ENCODE measurements around the gene MTCL1. TPM values are rescaled to one million over a fixed set of nuclear protein-coding genes. Genes with fewer than 3 reads are reported as not detected.

MTCL1 gene
- total RNA-seq, 2 donors from 2014 or later, result 15.3 to 27.7 TPM

GRCh38 chr18:8813611-8814010 is 108.3 kb downstream of the MTCL1 start:
- intact Hi-C loops (cut with DNase I), result no loop called here
- H3K36me3 ChIP-seq (replicated peaks in 1 of 2; ENCODE audit: insufficient read depth in 1 of 2, low read depth in 2 of 2), result no peaks in the 10 kb centered on the region

GRCh38 chr18:8814206-8814605 is 108.8 kb downstream of the MTCL1 start:
- H3K4me1 ChIP-seq, result no peaks in the 10 kb centered on the region
- H3K27me3 ChIP-seq, result no peaks in the 10 kb centered on the region
- intact Hi-C loops (cut with DNase I), result no loop called here
- H3K36me3 ChIP-seq (replicated peaks in 1 of 2; ENCODE audit: insufficient read depth in 1 of 2, low read depth in 2 of 2), result no peaks in the 10 kb centered on the region
- no peaks in the 10 kb centered on the region for H3K9me3 ChIP-seq
- DNase-seq (no peak), ATAC-seq (no peak)
- WGBS, 2 donors, result 93 to 95% methylated on average over 6 of the region's 6 CpGs
- no peak overlapping the region for H3K27ac ChIP-seq
- TF ChIP-seq CTCF (IDR thresholded peaks at IDR 0.05) (no peak), POLR2A (IDR thresholded peaks at IDR 0.05) (no peak)
- H3K4me3 ChIP-seq, result no peak overlapping the region

More at GRCh38 chr18:8813611-8814010, 108.3 kb downstream of the MTCL1 start:
- Histone ChIP-seq H3K4me1 (no peaks in the 10 kb centered on the region), H3K27me3 (no peaks in the 10 kb centered on the region), H3K4me3 (no peak overlapping the region), H3K9me3 (no peaks in the 10 kb centered on the region), H3K27ac (no peak overlapping the region)
- no peak for ATAC-seq
- TF ChIP-seq POLR2A (IDR thresholded peaks at IDR 0.05) (no peak), CTCF (IDR thresholded peaks at IDR 0.05) (no peak)
- no peak for DNase-seq

GRCh38 chr18:8816220-8816619 is 110.9 kb downstream of the MTCL1 start:
- ATAC-seq, result peak; percentile 24

DNA sequence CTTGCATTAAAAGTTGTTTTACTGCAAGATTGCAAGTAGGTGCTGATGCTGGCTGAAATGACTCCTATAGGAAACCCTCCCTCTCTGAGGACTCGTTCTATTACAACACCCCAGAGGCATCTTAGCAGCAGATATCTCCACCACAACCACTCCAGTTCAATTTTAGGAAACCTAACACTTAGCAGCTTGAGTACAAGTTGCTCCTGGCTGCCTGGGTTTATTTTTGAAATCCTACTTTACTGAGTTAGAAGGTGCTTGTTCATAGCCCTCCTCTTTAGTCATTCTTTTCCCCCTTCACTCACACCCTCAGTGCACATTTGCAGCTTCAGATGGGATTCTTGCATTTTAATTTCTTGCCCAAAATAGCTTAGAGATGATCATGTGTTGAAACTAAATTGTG is 111.5 kb downstream of the MTCL1 start:
- DNase-seq (no peak), ATAC-seq (no peak)
- H3K36me3 ChIP-seq (replicated peaks in 1 of 2; ENCODE audit: insufficient read depth in 1 of 2, low read depth in 2 of 2), result no peaks in the 10 kb centered on the region
- H3K27ac ChIP-seq, result no peak overlapping the region
- H3K9me3 ChIP-seq, result no peaks in the 10 kb centered on the region
- intact Hi-C loops (cut with DNase I), result no loop called here
- TF ChIP-seq POLR2A (IDR thresholded peaks at IDR 0.05) (no peak), CTCF (IDR thresholded peaks at IDR 0.05) (no peak)
- no peaks in the 10 kb centered on the region for H3K4me1 ChIP-seq
- H3K4me3 ChIP-seq, result no peak overlapping the region
- 43 to 69% methylated on average over 1 of the region's 1 CpG for WGBS, 2 donors
- no peaks in the 10 kb centered on the region for H3K27me3 ChIP-seq

More at GRCh38 chr18:8816220-8816619, 110.9 kb downstream of the MTCL1 start:
- Histone ChIP-seq H3K36me3 (replicated peaks in 1 of 2; ENCODE audit: insufficient read depth in 1 of 2, low read depth in 2 of 2) (no peaks in the 10 kb centered on the region), H3K9me3 (no peaks in the 10 kb centered on the region), H3K4me1 (no peaks in the 10 kb centered on the region), H3K4me3 (no peak overlapping the region), H3K27ac (no peak overlapping the region), H3K27me3 (no peaks in the 10 kb centered on the region)
- DNase-seq, result no peak
- TF ChIP-seq CTCF (IDR thresholded peaks at IDR 0.05) (no peak), POLR2A (IDR thresholded peaks at IDR 0.05) (no peak)
- intact Hi-C loops (cut with DNase I), result no loop called here
- 56 to 63% methylated on average over 3 of the region's 3 CpGs for whole genome bisulfite sequencing, 2 donors

DNA sequence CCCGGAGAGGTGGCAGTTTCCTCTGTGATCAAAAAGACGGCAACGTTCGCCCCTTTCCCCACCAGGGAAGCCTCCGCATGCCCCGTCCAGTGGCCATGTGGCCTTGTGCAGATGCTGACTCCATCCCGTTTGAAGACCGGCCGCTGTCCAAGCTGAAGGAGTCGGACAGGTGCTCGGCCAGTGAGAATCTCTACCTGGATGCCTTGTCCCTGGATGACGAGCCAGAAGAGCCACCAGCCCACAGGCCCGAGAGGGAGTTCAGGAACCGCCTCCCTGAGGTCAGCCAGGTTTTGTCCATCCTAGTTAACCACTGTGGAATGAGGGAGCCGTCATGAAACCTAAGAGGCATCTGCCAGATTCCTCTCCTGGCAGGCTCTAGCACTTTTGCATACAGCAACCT is 113.6 kb downstream of the MTCL1 start:
- H3K36me3 ChIP-seq (replicated peaks in 1 of 2; ENCODE audit: insufficient read depth in 1 of 2, low read depth in 2 of 2), result no peaks in the 10 kb centered on the region
- no peak overlapping the region for H3K4me3 ChIP-seq
- intact Hi-C loops (cut with DNase I), result no loop called here
- no peak overlapping the region for H3K27ac ChIP-seq
- ATAC-seq (no peak), DNase-seq (no peak)
- H3K4me1 ChIP-seq, result no peaks in the 10 kb centered on the region
- no peaks in the 10 kb centered on the region for H3K27me3 ChIP-seq
- TF ChIP-seq CTCF (IDR thresholded peaks at IDR 0.05) (no peak), POLR2A (IDR thresholded peaks at IDR 0.05) (no peak)
- H3K9me3 ChIP-seq, result no peaks in the 10 kb centered on the region
- WGBS, 2 donors, result 94 to 95% methylated on average over 12 of the region's 15 CpGs
